GM04504 (cell line): ENCODE data around the gene PEX16.

Experiments used
- DNase-seq: peaks from one replicate; pipeline ENCODE4 v3.0.0-alpha.2; 2012; ENCODE audit warnings: low read depth

PEX16 gene

DNA sequence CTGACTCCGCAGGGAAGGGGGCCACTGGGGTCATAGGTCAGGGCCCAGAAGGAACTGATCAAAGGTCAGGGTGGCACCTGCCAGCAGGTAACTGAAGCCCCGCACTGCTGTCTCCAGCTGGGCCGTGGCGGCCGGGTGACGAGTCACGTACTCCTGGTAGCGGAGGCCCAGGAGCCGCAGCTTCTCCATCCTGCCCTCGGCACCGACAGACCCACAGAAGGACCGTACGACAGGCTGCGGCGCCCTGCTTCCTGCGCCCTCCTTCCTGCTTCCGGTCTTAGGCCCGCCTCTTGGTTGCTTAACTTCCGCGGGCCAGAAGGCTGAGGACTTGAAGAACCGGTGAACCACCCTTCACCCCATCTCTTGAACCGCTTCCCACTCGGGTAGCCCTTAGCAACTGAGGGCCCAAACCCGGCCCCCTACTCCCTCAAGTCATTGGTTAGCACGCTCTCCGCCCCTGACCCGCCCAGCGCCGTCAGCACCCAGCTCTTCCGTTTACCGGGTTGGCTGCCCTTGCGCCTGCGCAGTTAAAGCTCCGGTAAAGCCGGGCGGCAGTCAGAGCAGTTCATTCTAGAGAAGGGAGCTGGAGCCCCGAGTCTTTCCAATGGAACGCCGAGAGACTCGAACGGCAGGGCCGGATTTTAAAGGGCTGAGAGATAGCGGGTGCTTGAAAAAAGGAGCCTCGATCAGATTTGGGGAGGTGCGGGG is at the start of gene PEX16:
PEX16 (minus strand) TSS at position 255 of the 708 bp plus-strand sequence; CDS start at position 189, 66 bp downstream.
- DNase-seq, result peak; percentile 100

- peak; percentile 52 for DNase-seq
These were observed 47.3 kb upstream of the PEX16 start for GRCh38 chr11:45964911-45965389.

DNA sequence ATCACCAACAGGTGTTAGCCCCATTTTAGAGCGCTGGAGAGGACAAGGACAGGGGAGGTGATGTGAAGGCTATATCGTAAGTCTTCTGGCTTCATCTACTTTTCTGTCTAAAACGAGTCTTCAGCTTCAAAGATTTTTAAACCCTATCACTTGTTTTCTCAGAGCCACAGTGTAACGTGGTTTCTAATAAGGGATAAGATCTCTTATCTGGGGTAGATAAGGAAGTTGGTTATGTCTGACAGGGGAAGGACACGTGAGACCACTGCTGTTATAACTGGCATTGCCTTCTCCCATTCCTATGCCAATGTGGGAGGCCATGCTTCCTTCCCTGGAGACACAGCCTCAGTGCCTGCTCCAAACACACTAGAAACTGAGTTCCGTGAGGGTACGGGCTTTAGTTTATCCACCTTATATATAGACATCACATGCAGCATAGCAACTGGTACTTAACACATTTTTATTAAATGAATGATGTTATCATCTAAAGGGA is 44.1 kb upstream of the PEX16 start:
- DNase-seq, result no peak

GRCh38 chr11:45960387-45961095 is 42.9 kb upstream of the PEX16 start:
- DNase-seq, result no peak

DNA sequence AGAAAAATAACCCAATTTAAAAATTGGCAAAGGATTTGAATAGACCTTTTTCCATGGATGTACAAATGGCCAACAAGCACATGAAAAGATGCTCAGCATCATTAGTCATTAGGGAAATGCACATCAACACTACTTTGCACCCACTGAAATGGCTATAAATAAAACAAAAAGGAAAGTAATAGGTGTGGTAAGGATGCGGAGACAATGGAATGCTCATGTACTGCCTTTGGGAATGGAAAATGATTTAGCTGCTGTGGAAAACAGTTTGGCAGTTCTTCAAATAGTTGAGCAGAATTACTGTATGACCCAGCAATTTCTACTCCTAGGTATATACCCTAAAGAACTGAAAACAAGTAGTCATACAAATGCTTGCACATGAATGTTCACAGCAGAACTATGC is 42.2 kb upstream of the PEX16 start:
- peak; percentile 66 for DNase-seq

GRCh38 chr11:45949992-45950407 is 32.3 kb upstream of the PEX16 start:
- DNase-seq, result no peak

DNA sequence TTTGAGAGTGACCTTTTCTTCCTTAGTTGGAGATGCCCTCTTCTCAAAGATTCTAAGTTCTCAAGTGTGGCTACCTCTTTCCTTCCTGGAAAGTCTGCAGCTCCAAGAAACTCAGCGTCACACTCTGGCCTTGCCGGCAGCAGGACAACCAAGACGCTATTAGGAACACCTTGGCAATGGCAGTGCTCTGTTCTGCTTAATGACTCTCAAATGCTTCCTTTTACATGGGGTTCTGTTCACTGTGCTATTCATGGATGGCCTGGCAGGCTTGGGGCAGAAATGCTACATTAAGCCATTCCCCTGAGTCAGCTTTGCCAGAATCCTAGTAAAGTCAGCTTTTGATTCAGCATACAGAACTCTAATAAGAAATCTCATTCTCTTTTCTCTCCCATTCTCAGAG is 30.7 kb upstream of the PEX16 start:
- DNase-seq, result no peak

GRCh38 chr11:45947885-45948284 is 30.2 kb upstream of the PEX16 start:
- no peak for DNase-seq

DNA sequence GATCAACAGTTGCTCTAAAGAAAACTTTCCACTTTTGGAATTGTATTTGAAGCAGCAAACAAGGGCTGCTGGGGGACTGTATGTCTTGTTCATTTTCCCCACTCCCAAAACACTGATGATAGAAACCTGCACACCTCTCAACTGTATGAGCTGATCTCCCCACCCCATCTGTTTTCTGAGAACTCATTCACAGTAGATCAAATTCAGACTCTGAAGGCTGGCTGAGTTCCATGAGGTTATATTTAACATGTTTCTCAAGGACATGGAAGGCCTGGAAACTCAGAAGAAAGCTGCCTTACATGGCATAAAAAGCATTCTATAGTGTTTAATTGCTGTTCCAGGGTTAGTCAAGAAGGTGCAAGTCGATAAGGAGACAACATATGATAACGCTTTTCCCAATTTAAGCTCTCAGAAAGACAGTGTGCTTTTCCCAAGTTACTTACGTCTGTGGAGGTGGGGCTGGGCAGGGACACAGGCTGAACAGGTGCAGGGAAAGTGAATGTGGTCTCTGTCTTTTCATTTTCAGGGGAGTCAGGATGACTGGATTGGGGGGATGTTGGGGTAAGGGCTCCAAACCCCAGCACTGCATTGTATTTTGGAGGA is 27.8 kb upstream of the PEX16 start:
- no peak for DNase-seq

- no peak for DNase-seq
These were observed 24.7 kb upstream of the PEX16 start for GRCh38 chr11:45942381-45942780.

DNA sequence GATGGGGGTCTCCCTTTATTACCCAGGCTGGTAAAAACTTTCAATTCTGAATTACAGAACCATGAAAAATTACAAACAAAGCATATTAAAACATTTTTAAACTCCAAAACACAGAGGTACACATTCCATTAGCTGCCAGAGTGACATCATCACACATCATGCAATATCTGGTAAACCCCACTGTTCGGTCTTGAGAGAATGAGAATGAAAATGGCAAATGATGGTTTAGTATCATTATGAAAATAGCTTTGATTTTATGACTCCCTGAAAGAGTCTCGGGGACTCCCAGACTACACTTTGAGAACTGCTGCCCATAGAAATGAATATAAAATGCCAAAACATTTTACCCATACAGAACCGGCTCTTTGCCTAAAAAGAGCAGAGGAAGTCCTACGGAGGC is 23.6 kb upstream of the PEX16 start:
- DNase-seq, result no peak

- DNase-seq, result no peak
These were observed 22.2 kb upstream of the PEX16 start for GRCh38 chr11:45939836-45940235.

- no peak for DNase-seq
These were observed 20.2 kb upstream of the PEX16 start for GRCh38 chr11:45937916-45938315.

DNA sequence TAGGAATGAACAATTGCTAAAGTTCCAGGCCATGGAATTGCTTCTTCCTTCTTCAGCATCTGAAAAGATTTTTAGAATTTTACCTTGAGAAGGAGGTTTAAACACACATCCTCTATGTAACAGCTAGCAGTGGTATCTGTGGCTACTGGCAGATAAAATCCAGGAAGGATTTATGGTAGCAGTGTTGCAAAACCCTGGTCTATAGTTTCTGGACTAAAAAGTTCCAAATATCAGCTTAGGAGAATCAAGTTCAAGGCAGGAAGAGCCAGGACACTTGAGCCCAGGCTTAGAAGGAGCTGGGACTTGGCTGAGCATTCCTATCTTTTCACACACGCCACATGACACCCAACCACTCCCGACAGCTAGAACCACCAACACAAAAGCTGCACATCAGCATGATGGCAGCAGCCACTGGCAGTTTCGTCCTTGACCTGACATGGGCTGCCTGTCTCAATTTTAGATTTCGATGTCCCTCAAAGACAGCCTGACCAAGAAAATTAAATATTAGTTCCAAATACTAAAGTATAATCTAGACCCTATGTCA is 18.9 kb upstream of the PEX16 start:
- DNase-seq, result no peak

DNA sequence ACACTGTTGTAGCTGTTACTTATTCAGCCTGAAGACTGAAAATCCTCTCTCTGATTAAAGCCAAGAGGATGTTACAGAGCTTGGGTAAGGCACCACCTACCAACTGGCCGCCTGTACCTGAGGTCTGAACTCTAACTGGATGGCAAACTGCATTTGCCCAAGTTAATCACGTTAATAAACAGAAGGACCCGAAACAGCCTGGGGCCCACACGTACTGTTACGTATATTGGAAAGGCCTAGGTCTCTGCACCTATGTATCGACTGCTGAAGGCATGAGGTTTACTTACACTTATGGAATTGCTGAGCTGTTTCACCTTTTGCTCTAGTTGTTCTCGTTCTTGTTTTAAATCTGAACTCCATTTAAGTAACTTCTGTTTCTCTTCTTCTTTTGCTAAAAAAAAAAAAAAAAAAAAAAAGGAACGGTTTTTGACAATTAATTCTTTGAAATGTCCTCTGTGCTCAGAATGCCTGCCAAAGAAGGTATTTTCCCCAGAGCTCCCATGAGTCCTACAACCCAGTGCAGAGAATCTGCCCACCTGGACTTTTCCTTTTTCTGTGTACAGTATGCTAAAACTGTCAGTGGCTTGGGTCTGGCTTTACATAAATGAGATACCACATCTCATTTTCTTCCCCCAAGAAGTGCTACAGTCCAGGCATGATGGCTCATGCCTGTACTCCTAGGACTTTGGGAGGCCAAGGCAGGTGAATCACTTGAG is 17.8 kb upstream of the PEX16 start:
- no peak for DNase-seq

DNA sequence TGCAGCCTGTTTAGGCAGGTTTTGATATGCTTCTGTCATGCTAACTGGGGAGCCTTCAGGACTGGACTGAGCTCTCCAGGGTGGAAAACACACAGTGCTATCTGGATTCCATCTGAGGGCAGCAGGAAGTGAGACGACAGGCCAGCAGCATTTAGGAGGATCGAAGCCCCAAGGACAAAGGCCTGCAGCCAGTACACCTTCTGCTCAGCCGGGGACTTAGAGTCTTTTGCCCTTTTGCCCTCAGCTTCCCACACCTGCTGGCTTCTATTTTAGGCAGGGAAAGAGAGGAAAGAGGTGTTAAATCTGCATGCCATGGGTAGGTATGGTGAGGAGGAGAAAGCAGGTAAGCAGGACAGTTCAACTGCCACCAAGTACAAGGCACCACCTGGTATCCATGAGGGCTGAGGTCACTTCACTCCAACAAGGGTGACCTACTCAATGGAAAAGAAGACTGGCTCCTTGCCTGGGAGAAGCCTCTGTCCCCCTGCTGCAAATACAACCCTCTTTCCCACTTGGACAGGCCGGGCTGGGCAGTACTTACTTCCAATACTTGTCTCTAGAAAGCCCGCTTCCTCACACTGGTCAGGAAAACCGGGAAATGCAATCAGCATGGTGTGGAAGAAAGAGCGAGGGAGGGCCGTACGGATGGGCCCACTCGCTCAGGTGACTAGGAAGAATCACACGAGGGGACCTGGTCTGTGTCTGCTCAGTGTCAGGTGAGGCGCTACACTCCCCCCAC is 17.1 kb upstream of the PEX16 start:
- DNase-seq, result no peak

GRCh38 chr11:45933846-45934579 is 16.3 kb upstream of the PEX16 start:
- DNase-seq, result no peak

DNA sequence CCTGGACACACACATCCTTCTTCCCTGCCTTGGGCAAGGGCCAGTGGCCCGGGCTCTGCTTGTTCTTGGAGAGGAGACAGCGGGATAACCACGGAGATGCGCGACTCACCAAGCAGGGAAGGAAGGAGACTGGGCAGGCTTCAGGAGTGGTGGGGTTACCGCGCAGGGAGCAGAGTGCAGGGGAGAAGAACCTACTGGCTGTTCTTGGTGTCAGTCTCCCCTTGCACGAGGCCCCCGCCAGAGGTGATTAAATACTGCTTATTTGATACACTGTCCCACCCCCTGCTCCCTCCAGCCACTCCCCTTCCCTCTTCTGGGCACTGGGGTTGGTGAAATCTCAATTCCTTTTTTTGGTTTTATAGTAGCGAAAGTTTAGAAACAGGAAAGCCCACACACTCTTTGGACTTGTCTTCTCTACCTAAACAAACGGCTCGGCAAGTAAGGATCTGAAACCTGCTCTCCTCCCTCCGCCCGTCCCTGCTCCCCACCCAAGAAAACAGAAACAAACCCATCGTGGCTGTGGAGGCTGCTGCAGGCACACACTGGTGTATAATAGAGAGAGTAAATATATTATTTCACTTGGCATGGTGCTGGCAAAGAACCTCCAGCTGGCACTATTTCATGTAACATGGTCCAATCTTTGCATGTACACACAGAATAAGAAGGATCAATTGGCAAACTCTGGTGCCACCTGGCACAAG is 15.6 kb upstream of the PEX16 start:
- DNase-seq, result no peak

DNA sequence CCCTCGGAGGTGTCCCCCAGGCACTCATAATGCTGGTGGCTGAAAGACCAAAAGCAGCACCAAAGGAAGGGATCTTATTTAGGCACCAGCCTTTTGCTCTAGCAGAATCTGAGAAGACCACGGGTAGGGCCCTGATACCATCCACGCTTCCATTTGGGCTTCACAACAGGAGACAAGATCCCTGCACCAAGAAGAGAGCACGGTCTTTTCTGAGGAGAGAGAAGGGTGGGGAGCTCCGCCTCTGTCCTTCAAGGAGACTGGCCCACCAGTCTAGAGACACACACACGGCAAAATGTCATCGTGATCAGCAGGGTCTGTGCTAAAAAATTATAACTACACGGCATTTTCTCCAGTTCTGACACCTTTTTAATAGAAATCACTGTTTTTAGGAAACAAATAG is 14.5 kb upstream of the PEX16 start:
- DNase-seq, result no peak

DNA sequence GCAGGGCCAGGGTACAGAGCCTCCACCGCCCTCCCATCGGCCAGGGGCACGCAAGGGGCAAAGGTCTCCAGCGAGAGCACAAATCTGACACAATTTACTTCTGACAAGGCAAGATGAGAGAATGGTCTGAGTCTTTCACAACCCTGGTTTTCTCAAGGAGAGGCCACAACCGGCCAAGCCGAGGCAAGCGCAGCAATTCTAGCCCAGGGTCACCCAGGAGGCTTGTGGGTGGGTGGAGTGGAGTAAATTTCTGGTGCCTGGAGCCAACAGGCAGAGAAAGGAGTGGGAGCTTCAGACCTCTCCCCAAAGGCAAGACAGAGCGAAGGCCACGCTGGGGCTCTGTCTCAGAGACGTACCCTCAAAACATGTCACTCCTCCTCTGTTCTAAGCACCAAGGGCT is 14.1 kb upstream of the PEX16 start:
- no peak for DNase-seq
